SH-SY5Y (cell line): ENCODE data around the gene SEPTIN8.

Source experiments
- GATA2 ChIP-seq: IDR thresholded peaks from 2 replicates; pipeline ENCODE4 v1.6.1; 2011; ENCODE audit warnings: mild to moderate bottlenecking, low read depth, low read length
- GATA3 ChIP-seq: IDR thresholded peaks from 2 replicates; pipeline ENCODE4 v1.6.1; 2011; ENCODE audit warnings: low read depth, mild to moderate bottlenecking, low read length, moderate library complexity

DNA sequence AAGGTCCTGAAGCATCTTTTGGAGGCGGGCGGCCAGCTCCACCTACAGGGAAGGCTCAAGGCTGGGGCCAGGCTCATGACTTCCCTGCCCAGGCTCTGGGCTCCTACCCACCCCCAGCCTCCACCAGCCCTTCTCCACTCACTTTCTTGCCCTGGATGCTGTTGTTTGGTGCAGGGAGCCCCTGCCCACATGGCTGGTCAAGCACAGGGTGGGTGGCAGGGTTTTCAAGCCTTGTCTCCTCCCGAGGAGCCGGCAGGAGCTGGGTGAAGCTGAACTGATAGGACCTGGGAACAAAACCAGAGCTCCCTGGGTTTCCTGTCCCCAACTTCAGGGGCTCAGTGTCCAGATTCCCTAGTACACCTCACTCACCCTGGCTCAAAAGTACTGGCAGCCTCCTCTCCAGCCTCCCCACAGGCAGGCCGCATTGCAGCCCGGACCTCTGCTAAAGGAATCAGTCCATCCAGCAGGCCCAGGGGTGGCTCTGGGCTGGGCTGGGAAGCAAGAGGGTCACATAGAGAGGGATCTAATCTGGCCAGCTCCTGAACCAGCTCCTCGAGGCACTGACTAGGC is 46.5 kb upstream of the SEPTIN8 start:
- TF ChIP-seq GATA3: no peak
- TF ChIP-seq GATA2: no peak
